Renal pelvis (tissue), 12 donors: ENCODE measurements around the gene RFPL1. TPM values are rescaled to one million over a fixed set of nuclear protein-coding genes. Genes with fewer than 3 reads are reported as not detected.
"Not testable (repeated sequence)": the region's sequence is repeated elsewhere in the genome, so short reads cannot be mapped to it uniquely, and the experiment has no call there.

ENCODE experiments used
- DNase-seq: peaks from one replicate; pipeline ENCODE4 v3.0.0-alpha.2; 2013
- long read RNA-seq, 16 experiments: transcript quantifications; one replicate each; lab custom pipeline, GENCODE V29; 2026
- polyA plus RNA-seq, 3 donors: library from polyadenylated mRNA; unstranded; fragments of 120-200 nt; gene quantifications; one replicate each; pipeline ENCODE4 v1.2.1, GENCODE V29; 2013; ENCODE audit not compliant: insufficient read length in 3 of 3

RFPL1 gene
- 1 to 10 TPM; 1.1 to 2.0 (median 1.6) TPM for polyA plus RNA-seq
- long read RNA-seq, donor 1, result 0 reads
- long read RNA-seq, donor 2, partial matches to known transcripts, result 0 of 2 reads
- long read RNA-seq, donor 2, other reads (novel, unspliced or antisense), result 0 of 2 reads
- long read RNA-seq, donor 3, result 0 reads
- long read RNA-seq, donor 4, partial matches to known transcripts, result 0 of 1 reads
- long read RNA-seq, donor 4, other reads (novel, unspliced or antisense), result 0 of 1 reads
- long read RNA-seq, donor 5, result 0 reads
- long read RNA-seq, donor 6, result 0 reads
- long read RNA-seq, donor 7, result 0 reads
- long read RNA-seq, donor 8, result 0 reads
- long read RNA-seq, donor 9, result 0 reads
- long read RNA-seq, donor 10, result 0 reads
- long read RNA-seq, donor 11, result 0 reads
- long read RNA-seq, donor 12, result 0 reads
- long read RNA-seq, donor 13, result 0 reads
- long read RNA-seq, donor 14, partial matches to known transcripts, result 0 of 1 reads
- long read RNA-seq, donor 14, other reads (novel, unspliced or antisense), result 0 of 1 reads
- long read RNA-seq, donor 15, result 0 reads
- long read RNA-seq, donor 16, result 0 reads

- DNase-seq, result not testable (repeated sequence)
These were observed at the start of gene RFPL1 for GRCh38 chr22:29438283-29438682. Gene RFPL1, plus strand, starts transcription at chr22:29438583.

GRCh38 chr22:29388759-29389090 is 49.7 kb upstream of the RFPL1 start:
- no peak for DNase-seq

GRCh38 chr22:29390270-29390669 is 48.1 kb upstream of the RFPL1 start:
- DNase-seq, result no peak

- no peak for DNase-seq
These were observed 46.8 kb upstream of the RFPL1 start for GRCh38 chr22:29391546-29391945.

GRCh38 chr22:29393019-29393608 is 45.3 kb upstream of the RFPL1 start:
- no peak for DNase-seq

- DNase-seq, result peak; percentile 79
These were observed 43.3 kb upstream of the RFPL1 start for GRCh38 chr22:29394931-29395581.

- DNase-seq, result no peak
These were observed 42.3 kb upstream of the RFPL1 start for GRCh38 chr22:29396126-29396525.

- DNase-seq, result no peak
These were observed 40.6 kb upstream of the RFPL1 start for GRCh38 chr22:29397791-29398190.

GRCh38 chr22:29400576-29400975 is 37.8 kb upstream of the RFPL1 start:
- no peak for DNase-seq

- not testable (repeated sequence) for DNase-seq
These were observed 36.8 kb upstream of the RFPL1 start for GRCh38 chr22:29401538-29401937.

- no peak for DNase-seq
These were observed 29.4 kb upstream of the RFPL1 start for GRCh38 chr22:29408940-29409339.

- not testable (repeated sequence) for DNase-seq
These were observed 26.7 kb upstream of the RFPL1 start for GRCh38 chr22:29411569-29412211.

GRCh38 chr22:29412772-29413171 is 25.6 kb upstream of the RFPL1 start:
- DNase-seq, result not testable (repeated sequence)

GRCh38 chr22:29414951-29415591 is 23.3 kb upstream of the RFPL1 start:
- not testable (repeated sequence) for DNase-seq

GRCh38 chr22:29418704-29419103 is 19.7 kb upstream of the RFPL1 start:
- not testable (repeated sequence) for DNase-seq

GRCh38 chr22:29426476-29426875 is 11.9 kb upstream of the RFPL1 start:
- no peak for DNase-seq

- DNase-seq, result no peak
These were observed 11.1 kb upstream of the RFPL1 start for GRCh38 chr22:29427176-29427760.

GRCh38 chr22:29431986-29432385 is 6.4 kb upstream of the RFPL1 start:
- no peak for DNase-seq

- peak; percentile 48 for DNase-seq
These were observed 4.5 kb upstream of the RFPL1 start for GRCh38 chr22:29433856-29434255.

- no peak for DNase-seq
These were observed 4.1 kb upstream of the RFPL1 start for GRCh38 chr22:29434288-29434687.
